Activated CD8-positive, alpha-beta T cell treated with anti-CD3 and anti-CD28 coated beads, Interleukin-2, amount 10 ng/mL, durations not matched to agents 7 days and 5 days (primary cell): ENCODE data around the gene ROBO2. TPM values are rescaled to one million over a fixed set of nuclear protein-coding genes. Genes with fewer than 3 reads are reported as not detected.

Source experiments
- ATAC-seq: fragments of 150-1000 bp; cut with Tn5 transposase; one replicate; pipeline ENCODE4 v1.10.0; 2021; ENCODE audit warnings: moderate library complexity
- CTCF ChIA-PET: fragments of 350-600 bp; sonication (Branson Sonifier 250); formaldehyde crosslinking; loops from one replicate; lab custom pipeline; 2021; ENCODE audit warnings: antibody characterized with exemption; lab: Charles Lee
- POLR2A ChIA-PET: fragments of 350-600 bp; sonication (Branson Sonifier 250); formaldehyde crosslinking; loops from one replicate; lab custom pipeline; 2021; ENCODE audit warnings: antibody characterized with exemption; lab: Charles Lee
- DNase-seq: peaks from one replicate; pipeline ENCODE4 v3.0.0-alpha.2; 2020
- H3K27ac Mint-ChIP-seq: one replicate; pipeline ENCODE4 v1.8.0; 2021; ENCODE audit warnings: mild to moderate bottlenecking, mixed read lengths
- H3K27me3 Mint-ChIP-seq: one replicate; pipeline ENCODE4 v1.8.0; 2021; ENCODE audit warnings: low read depth, mixed read lengths
- H3K36me3 Mint-ChIP-seq: one replicate; pipeline ENCODE4 v1.8.0; 2021; ENCODE audit warnings: low read depth, mixed read lengths
- H3K4me1 Mint-ChIP-seq: one replicate; pipeline ENCODE4 v1.8.0; 2021; ENCODE audit warnings: low read depth, mixed read lengths
- H3K4me3 Mint-ChIP-seq: one replicate; pipeline ENCODE4 v1.8.0; 2021; ENCODE audit warnings: mild to moderate bottlenecking, mixed read lengths
- H3K9me3 Mint-ChIP-seq: one replicate; pipeline ENCODE4 v1.8.0; 2022; ENCODE audit warnings: mixed read lengths; ENCODE audit not compliant: insufficient read depth
- total RNA-seq, 2 experiments: library from RNA; stranded (reverse); gene quantifications; one replicate each; pipeline ENCODE4 v1.2.3, GENCODE V29; 2021

The ROBO2 gene
- total RNA-seq, 2 experiments from 2014 or later = not detected

DNA sequence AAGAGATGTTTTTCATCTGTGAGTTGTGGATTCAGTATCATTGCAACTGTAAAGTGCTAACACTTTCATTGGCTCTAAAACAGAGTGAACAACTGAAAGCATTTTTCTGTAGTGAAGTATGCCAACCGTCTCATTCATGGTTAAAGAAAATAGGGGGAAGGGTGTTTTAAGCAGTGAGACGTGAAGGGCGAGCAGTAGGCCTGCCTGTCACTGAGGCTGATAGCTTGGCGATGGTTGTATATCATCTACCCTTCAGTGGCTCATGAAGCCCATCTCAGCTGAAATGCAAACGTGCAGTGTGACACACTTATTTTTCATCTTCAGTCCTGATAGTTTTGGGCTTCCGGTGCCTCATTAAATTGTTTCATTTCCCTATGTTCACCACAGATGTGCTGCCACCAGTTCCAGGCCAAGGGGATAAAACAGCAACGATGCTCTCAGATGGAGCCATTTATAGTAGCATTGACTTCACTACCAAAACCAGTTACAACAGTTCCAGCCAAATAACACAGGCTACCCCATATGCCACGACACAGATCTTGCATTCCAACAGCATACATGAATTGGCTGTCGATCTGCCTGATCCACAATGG lies 562.0 kb downstream of the ROBO2 start:
- H3K9me3 Mint-ChIP-seq = peaks cover 4% of the 10 kb centered on the region
- no peaks in the 10 kb centered on the region for H3K36me3 Mint-ChIP-seq
- CTCF ChIA-PET = no interaction called here
- POLR2A ChIA-PET = no interaction called here
- H3K27ac Mint-ChIP-seq = no peak overlapping the region
- H3K4me3 Mint-ChIP-seq = no peak overlapping the region
- DNase-seq = no peak
- no peaks in the 10 kb centered on the region for H3K4me1 Mint-ChIP-seq
- no peaks in the 10 kb centered on the region for H3K27me3 Mint-ChIP-seq
- no peak for ATAC-seq

- CTCF ChIA-PET = no interaction called here
- Mint-ChIP-seq H3K4me3 (no peak overlapping the region), H3K27me3 (no peaks in the 10 kb centered on the region), H3K27ac (no peak overlapping the region), H3K36me3 (no peaks in the 10 kb centered on the region), H3K4me1 (no peaks in the 10 kb centered on the region), H3K9me3 (peaks cover 4% of the 10 kb centered on the region)
- DNase-seq = no peak
- POLR2A ChIA-PET = no interaction called here
- no peak for ATAC-seq
Observed at GRCh38 chr3:77602722-77603121, 562.8 kb downstream of the ROBO2 start.

DNA sequence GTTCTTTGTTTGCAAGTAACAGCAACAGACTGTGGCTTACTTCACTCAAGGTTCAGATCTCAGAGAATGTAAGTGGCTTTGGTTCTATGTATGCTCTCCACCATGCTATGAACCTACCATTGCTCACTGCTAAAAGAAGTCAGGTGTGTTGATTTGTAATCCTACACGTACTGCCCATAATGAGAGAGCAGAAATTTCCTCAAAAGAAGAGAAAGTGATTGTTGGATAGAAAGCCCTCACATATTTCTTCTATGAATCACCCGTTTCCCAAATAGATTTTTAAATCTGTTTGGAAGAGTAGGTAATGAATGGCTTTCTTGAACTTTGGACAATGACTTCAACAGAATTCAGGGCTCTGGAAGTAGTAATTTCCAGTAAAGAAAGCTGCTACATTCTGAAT lies 565.4 kb downstream of the ROBO2 start:
- ATAC-seq (no peak), DNase-seq (no peak)
- H3K36me3 Mint-ChIP-seq = no peaks in the 10 kb centered on the region
- H3K4me3 Mint-ChIP-seq = no peak overlapping the region
- H3K27me3 Mint-ChIP-seq = no peaks in the 10 kb centered on the region
- H3K9me3 Mint-ChIP-seq = no peaks in the 10 kb centered on the region
- ChIA-PET POLR2A (no interaction called here), CTCF (no interaction called here)
- no peaks in the 10 kb centered on the region for H3K4me1 Mint-ChIP-seq
- no peak overlapping the region for H3K27ac Mint-ChIP-seq

GRCh38 chr3:77605865-77606264 lies 566.0 kb downstream of the ROBO2 start:
- Mint-ChIP-seq H3K9me3 (no peaks in the 10 kb centered on the region), H3K4me3 (no peak overlapping the region), H3K27ac (no peak overlapping the region), H3K4me1 (no peaks in the 10 kb centered on the region), H3K27me3 (no peaks in the 10 kb centered on the region), H3K36me3 (no peaks in the 10 kb centered on the region)
- DNase-seq (no peak), ATAC-seq (no peak)
- POLR2A ChIA-PET = no interaction called here
- CTCF ChIA-PET = no interaction called here

- Mint-ChIP-seq H3K27me3 (no peaks in the 10 kb centered on the region), H3K36me3 (no peaks in the 10 kb centered on the region), H3K27ac (no peak overlapping the region), H3K4me3 (no peak overlapping the region), H3K4me1 (no peaks in the 10 kb centered on the region), H3K9me3 (no peaks in the 10 kb centered on the region)
- ATAC-seq = no peak
- ChIA-PET POLR2A (no interaction called here), CTCF (no interaction called here)
- DNase-seq = no peak
Observed at GRCh38 chr3:77606372-77606771, 566.5 kb downstream of the ROBO2 start.

DNA sequence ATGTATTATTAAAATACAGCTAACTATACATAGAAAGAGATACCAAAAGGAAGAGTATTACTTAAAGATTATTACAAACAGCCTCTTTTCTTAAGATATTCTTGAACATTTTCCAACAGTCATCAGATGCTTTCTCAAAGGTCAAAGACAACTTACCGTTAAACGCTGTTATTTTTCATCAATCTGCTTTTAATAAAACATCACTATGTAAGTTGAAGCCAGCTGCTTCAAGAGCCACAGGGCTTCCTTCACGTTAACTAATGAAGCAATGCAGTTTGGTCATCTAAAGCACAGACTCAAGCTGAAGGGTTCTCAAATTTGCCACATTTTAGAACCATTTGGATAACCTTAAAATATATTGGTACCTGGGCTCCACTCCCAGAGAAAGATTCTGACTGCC lies 578.8 kb downstream of the ROBO2 start:
- no peak overlapping the region for H3K27ac Mint-ChIP-seq
- ChIA-PET POLR2A (no interaction called here), CTCF (no interaction called here)
- DNase-seq (no peak), ATAC-seq (no peak)
- no peak overlapping the region for H3K4me3 Mint-ChIP-seq
- peaks cover 14% of the 10 kb centered on the region for H3K9me3 Mint-ChIP-seq
- H3K36me3 Mint-ChIP-seq = no peaks in the 10 kb centered on the region
- no peaks in the 10 kb centered on the region for H3K27me3 Mint-ChIP-seq
- H3K4me1 Mint-ChIP-seq = no peaks in the 10 kb centered on the region

- DNase-seq (no peak), ATAC-seq (no peak)
- ChIA-PET CTCF (no interaction called here), POLR2A (no interaction called here)
- Mint-ChIP-seq H3K27ac (no peak overlapping the region), H3K4me1 (no peaks in the 10 kb centered on the region), H3K36me3 (no peaks in the 10 kb centered on the region), H3K4me3 (no peak overlapping the region), H3K27me3 (no peaks in the 10 kb centered on the region), H3K9me3 (peaks cover 9% of the 10 kb centered on the region)
Observed at GRCh38 chr3:77620009-77620408, 580.1 kb downstream of the ROBO2 start.

DNA sequence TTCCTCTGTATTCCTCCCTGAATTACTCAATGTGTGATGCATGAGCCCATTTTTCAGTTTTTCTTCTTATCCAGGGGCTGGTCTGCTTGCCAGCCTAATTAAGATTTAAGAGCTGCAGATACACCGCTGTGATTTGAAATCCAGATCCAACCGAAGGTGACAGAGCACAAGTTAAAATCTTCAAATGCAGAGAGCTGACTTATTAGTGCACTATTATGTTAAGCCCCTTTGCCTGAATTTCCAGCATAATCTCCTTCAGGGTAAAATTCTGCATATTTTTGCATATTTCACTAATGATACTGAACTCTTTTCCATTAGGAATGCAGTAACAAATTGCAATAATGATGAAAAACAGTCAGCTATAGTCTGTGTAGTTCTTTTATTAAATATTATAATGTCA lies 583.6 kb downstream of the ROBO2 start:
- ChIA-PET CTCF (no interaction called here), POLR2A (no interaction called here)
- H3K4me3 Mint-ChIP-seq = no peak overlapping the region
- H3K27me3 Mint-ChIP-seq = no peaks in the 10 kb centered on the region
- H3K27ac Mint-ChIP-seq = no peak overlapping the region
- H3K36me3 Mint-ChIP-seq = no peaks in the 10 kb centered on the region
- peaks cover 12% of the 10 kb centered on the region for H3K9me3 Mint-ChIP-seq
- DNase-seq (no peak), ATAC-seq (no peak)
- H3K4me1 Mint-ChIP-seq = no peaks in the 10 kb centered on the region

GRCh38 chr3:77626157-77626556 lies 586.3 kb downstream of the ROBO2 start:
- Mint-ChIP-seq H3K9me3 (peaks cover 9% of the 10 kb centered on the region), H3K4me1 (no peaks in the 10 kb centered on the region), H3K27ac (no peak overlapping the region), H3K36me3 (no peaks in the 10 kb centered on the region), H3K4me3 (no peak overlapping the region), H3K27me3 (no peaks in the 10 kb centered on the region)
- ATAC-seq (no peak), DNase-seq (no peak)
- POLR2A ChIA-PET = no interaction called here
- CTCF ChIA-PET = no interaction called here

DNA sequence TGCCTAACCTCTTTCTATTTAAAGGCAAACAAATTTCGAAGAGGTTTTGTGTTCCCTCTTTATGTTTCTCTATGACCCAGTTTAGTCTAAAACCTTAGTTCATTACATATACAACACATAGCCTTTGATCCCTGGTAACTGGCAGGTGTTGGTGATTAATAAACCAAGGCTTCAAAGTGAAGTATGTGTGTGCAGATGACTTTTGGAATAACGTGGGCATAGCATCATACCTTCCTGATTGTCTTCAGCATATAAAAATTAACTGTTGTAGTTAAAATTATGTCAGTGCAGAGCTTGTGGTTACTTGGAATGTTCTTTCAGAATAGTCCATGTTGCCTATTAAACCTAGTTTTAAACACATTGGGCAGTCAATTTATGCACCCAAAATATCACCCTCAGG lies 608.3 kb downstream of the ROBO2 start:
- DNase-seq (no peak), ATAC-seq (no peak)
- Mint-ChIP-seq H3K27me3 (no peaks in the 10 kb centered on the region), H3K9me3 (peaks cover 4% of the 10 kb centered on the region), H3K4me3 (no peak overlapping the region), H3K27ac (no peak overlapping the region), H3K36me3 (no peaks in the 10 kb centered on the region), H3K4me1 (no peaks in the 10 kb centered on the region)
- ChIA-PET POLR2A (no interaction called here), CTCF (no interaction called here)

GRCh38 chr3:77648664-77649063 lies 608.8 kb downstream of the ROBO2 start:
- H3K27me3 Mint-ChIP-seq = no peaks in the 10 kb centered on the region
- no peak for DNase-seq
- ChIA-PET POLR2A (no interaction called here), CTCF (no interaction called here)
- H3K9me3 Mint-ChIP-seq = peaks cover 2% of the 10 kb centered on the region
- no peak for ATAC-seq
- no peaks in the 10 kb centered on the region for H3K36me3 Mint-ChIP-seq
- no peaks in the 10 kb centered on the region for H3K4me1 Mint-ChIP-seq
- H3K4me3 Mint-ChIP-seq = no peak overlapping the region
- no peak overlapping the region for H3K27ac Mint-ChIP-seq

GRCh38 chr3:77652624-77653023 lies 612.7 kb downstream of the ROBO2 start:
- ChIA-PET POLR2A (no interaction called here), CTCF (no interaction called here)
- DNase-seq (no peak), ATAC-seq (no peak)
- no peaks in the 10 kb centered on the region for H3K4me1 Mint-ChIP-seq
- no peak overlapping the region for H3K27ac Mint-ChIP-seq
- peaks cover 3% of the 10 kb centered on the region for H3K9me3 Mint-ChIP-seq
- no peaks in the 10 kb centered on the region for H3K27me3 Mint-ChIP-seq
- H3K4me3 Mint-ChIP-seq = no peak overlapping the region
- no peaks in the 10 kb centered on the region for H3K36me3 Mint-ChIP-seq

- POLR2A ChIA-PET = no interaction called here
- Mint-ChIP-seq H3K36me3 (no peaks in the 10 kb centered on the region), H3K4me1 (no peaks in the 10 kb centered on the region), H3K27ac (no peak overlapping the region), H3K4me3 (no peak overlapping the region), H3K9me3 (peaks cover 7% of the 10 kb centered on the region), H3K27me3 (no peaks in the 10 kb centered on the region)
- CTCF ChIA-PET = no interaction called here
- DNase-seq = no peak
- no peak for ATAC-seq
Observed at GRCh38 chr3:77655396-77655795, 615.5 kb downstream of the ROBO2 start.
